22Rv1 (cell line): ENCODE measurements around the gene HPCAL4.

Source experiments
- H3K27ac ChIP-seq: fragments of 450-650 bp; 2 replicates; pipeline ENCODE4 v1.5.1; 2017
- ZFX ChIP-seq: fragments of 450-650 bp; IDR thresholded peaks from 2 replicates; pipeline ENCODE4 v1.6.1; 2017; ENCODE audit warnings: antibody characterized with exemption, borderline replicate concordance
- TF ChIP-seq, protein P1 (sequence below): fragments of 450-650 bp; IDR thresholded peaks from 2 replicates; pipeline ENCODE4 v1.5.1; 2017; ENCODE audit warnings: mild to moderate bottlenecking

HPCAL4 gene

DNA sequence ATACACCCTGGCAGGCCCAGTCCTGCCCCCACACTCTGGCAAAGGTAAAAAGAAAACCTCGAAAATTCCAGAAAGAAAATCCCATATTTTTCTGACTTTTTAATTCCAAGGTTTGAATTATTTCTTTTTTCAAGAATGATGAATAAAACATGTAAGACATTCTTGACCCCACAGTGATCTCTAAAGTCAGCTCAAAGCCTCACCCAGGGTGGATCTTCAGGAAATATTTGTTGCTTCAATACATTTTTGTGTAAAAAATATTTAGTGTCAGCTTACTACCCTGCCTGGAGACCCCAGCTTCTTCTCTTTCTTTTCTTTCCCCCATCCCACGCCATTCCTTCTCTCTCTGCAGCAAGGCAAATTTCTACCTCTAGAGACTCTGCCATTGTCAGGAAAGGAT lies 12.3 kb downstream of the HPCAL4 start:
- TF ChIP-seq, protein P1, sequence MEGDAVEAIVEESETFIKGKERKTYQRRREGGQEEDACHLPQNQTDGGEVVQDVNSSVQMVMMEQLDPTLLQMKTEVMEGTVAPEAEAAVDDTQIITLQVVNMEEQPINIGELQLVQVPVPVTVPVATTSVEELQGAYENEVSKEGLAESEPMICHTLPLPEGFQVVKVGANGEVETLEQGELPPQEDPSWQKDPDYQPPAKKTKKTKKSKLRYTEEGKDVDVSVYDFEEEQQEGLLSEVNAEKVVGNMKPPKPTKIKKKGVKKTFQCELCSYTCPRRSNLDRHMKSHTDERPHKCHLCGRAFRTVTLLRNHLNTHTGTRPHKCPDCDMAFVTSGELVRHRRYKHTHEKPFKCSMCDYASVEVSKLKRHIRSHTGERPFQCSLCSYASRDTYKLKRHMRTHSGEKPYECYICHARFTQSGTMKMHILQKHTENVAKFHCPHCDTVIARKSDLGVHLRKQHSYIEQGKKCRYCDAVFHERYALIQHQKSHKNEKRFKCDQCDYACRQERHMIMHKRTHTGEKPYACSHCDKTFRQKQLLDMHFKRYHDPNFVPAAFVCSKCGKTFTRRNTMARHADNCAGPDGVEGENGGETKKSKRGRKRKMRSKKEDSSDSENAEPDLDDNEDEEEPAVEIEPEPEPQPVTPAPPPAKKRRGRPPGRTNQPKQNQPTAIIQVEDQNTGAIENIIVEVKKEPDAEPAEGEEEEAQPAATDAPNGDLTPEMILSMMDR = no peak
- TF ChIP-seq ZFX = no peak
- no peak overlapping the region for H3K27ac ChIP-seq

DNA sequence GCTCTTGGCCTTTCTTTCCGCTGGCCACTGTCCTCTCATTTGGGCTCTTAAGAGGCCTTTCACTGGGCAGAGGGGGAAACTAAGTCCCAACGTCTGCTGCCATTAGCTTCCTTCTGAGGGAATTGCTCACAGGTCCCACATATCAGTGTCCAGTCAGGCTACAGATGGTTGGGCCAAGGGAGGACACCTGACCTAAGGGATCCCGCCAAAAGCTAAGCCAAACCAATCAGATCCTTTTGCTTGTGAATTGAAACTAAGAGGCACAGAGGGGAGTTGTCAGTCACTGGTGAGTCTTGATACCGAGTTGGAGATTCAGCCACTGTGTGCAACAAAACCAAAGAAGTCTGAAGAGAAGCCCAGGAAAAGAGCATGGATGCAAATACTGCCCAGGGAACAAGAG lies 13.6 kb downstream of the HPCAL4 start:
- H3K27ac ChIP-seq = no peak overlapping the region
- TF ChIP-seq, protein P1 = no peak

DNA sequence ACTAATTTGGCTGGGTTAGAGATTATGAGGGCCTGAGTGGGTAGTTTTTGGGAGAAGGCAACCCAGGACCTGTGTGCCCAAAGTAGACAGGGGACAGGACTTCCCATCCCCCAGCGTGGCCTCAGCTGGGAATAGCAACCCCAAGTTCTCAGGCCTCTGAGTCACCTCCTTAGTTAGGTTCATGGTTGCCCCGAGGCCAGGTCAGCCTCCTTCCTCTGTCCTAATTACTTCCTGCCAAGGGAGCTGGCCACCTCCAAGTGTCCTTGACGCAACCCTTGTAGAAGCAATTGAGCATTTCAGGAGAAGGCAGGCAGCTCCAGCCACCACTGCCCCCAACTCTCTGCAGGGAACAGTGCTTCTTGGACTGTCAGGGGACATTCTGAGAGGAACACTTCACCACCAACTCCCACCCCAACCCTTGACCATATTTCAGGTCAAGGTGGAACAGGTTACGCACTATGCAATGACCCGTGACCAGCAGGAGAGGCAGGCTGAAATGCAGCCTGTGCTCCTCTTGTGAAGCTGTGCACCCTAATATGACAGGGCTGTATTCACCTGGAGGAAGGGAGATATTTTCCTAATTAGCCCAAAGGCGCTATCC lies 14.2 kb downstream of the HPCAL4 start:
- TF ChIP-seq ZFX = no peak
- TF ChIP-seq, protein P1 = no peak
- H3K27ac ChIP-seq = no peak overlapping the region

DNA sequence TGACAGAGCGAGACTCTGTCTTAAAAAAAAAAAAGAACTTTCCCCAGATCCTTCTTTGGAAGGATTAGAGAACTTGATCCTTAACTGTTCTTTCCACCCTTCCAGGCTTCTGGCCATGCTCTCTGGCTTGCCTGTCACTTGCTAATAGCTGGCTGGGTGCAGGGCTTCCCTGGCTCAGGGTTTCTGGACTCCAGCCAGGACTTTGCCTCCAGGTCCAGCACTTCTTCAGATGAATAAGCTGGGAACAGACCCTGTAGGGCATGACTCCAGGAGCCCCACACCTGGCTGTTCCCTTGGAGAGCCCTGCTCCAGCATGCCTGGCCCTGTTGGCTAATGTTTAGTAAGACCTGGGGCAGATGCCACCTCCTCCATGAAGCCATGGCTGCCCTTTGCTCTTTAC lies 16.0 kb downstream of the HPCAL4 start:
- H3K27ac ChIP-seq = no peak overlapping the region
- TF ChIP-seq, protein P1 = no peak
- no peak for TF ChIP-seq ZFX

DNA sequence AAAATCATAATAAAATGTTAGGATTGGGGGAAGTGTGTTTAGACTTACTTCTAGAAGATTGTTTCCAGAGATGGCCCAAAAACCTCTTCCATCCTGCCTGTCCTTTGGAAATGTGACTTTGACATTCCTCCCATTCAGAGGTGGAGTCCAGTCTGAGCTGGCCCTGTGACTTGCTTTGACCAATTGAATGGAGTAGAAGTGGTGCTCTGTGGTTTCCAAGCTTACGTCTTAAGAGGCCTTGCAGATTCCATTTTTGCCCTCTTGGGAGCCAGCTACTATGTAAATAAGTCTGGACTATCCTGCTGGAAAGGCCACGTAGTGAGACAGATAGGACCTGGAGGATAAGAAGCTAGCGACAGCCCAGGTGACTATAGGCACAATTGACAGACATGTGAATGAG lies 18.0 kb downstream of the HPCAL4 start:
- TF ChIP-seq, protein P1 = no peak
- no peak for TF ChIP-seq ZFX

DNA sequence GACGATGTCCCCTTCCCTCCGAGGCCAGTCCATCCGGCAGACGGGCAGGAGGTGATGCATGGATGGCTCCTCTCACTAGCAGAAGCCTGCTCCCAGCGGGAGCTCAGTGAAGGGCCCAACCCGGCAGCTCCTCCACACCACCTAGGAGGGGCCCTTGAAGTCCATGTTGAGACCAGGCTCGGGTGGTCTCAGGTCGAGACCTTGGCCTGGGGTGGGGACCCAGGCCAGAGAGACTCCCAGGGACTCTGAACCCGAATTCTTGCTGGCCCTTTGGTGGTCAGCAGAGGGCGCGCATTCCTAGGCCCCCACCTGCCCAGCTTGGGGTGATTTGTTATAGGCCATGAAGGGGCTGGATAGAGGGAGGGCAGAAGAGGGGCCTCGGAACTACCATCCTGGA lies 18.7 kb downstream of the HPCAL4 start:
- H3K27ac ChIP-seq = no peak overlapping the region
- no peak for TF ChIP-seq ZFX
- TF ChIP-seq, protein P1 = peak; percentile 51

More for the DNA sequence above, 18.0 kb downstream of the HPCAL4 start:
- no peak overlapping the region for H3K27ac ChIP-seq

DNA sequence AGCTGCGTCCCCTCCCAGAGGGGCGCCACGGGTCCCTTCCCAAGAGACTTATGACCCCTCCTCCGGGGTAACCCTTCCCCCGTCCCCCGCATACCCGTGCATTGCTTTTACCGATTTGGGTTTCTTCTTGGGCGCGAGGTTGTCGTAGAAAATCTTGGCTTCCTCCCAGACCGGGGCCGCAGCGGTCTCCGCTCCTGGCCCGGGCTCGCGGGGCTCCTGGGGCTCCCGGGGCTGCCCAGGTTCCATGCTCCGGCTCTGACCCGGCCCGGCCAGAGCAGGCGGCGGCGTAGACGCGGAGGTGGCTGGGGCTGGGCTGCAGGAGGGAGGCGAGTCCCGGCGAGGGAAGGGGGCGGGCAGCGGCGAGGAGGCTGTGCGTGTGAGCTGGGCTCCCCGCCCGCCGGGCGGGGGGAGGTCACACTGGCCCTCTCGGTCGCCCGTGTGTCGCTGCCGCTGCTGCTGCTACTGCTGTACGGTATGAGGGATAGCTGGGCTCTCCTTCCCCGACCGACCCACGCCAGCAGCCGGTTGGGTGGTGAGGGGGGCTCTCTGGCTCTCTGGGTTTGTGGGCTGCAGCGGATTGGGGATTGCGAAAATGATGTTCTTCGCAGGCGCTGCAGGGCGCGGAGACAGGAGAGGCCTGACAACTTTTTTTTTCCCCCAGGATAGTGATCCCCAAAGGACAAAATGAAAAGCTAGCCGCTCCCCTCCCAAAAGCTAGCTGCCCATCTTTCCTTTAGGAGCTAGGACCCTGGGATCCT lies 19.3 kb downstream of the HPCAL4 start, which contains the start of gene NT5C1A:
Gene NT5C1A (minus strand): TSS at position 315 of the 758 bp plus-strand sequence. CDS start 69 bp downstream, at position 246.
- TF ChIP-seq, protein P1 = no peak
- TF ChIP-seq ZFX = no peak
- no peak within 1 kb of the TSS for H3K27ac ChIP-seq
